SK-N-SH treated with all-trans-retinoic acid at 6 μM for 48 hours (cell line): Measurements from ENCODE around the gene RHBDL1.

Source experiments
- CSRNP3 ChIP-seq: fragments of 250-450 bp; sonication (Bioruptor Pico); IDR thresholded peaks from 2 replicates; pipeline ENCODE4 v1.5.1; 2021; ENCODE audit warnings: mild to moderate bottlenecking, moderate library complexity
- ESRRG ChIP-seq: fragments of 250-450 bp; sonication (Bioruptor Pico); IDR thresholded peaks from 2 replicates; pipeline ENCODE4 v1.6.1; 2021; ENCODE audit warnings: mild to moderate bottlenecking
- GLIS3 ChIP-seq: fragments of 250-450 bp; sonication (Bioruptor Pico); IDR thresholded peaks from 2 replicates; pipeline ENCODE4 v1.5.0; 2020; ENCODE audit warnings: mild to moderate bottlenecking, moderate library complexity
- ISL1 ChIP-seq: fragments of 250-450 bp; sonication (Bioruptor Pico); IDR thresholded peaks from 2 replicates; pipeline ENCODE4 v2.1.2; 2022; ENCODE audit warnings: mild to moderate bottlenecking, moderate library complexity
- OSR1 ChIP-seq: fragments of 250-450 bp; sonication (Bioruptor Pico); IDR thresholded peaks from 2 replicates; pipeline ENCODE4 v1.8.0; 2022; ENCODE audit warnings: moderate library complexity, mild to moderate bottlenecking, inconsistent platforms
- RARB ChIP-seq: fragments of 250-450 bp; sonication (Bioruptor Pico); IDR thresholded peaks from 2 replicates; pipeline ENCODE4 v1.8.0; 2021; ENCODE audit warnings: mild to moderate bottlenecking, moderate library complexity
- SNAI2 ChIP-seq: fragments of 250-450 bp; sonication (Bioruptor Pico); IDR thresholded peaks from 2 replicates; pipeline ENCODE4 v1.5.0; 2020; ENCODE audit warnings: mild to moderate bottlenecking, moderate library complexity
- TOX ChIP-seq: fragments of 250-450 bp; sonication (Bioruptor Pico); IDR thresholded peaks from 2 replicates; pipeline ENCODE4 v1.8.0; 2021; ENCODE audit warnings: mild to moderate bottlenecking, moderate library complexity, borderline replicate concordance
- ZFP3 ChIP-seq: fragments of 250-450 bp; sonication (Bioruptor Pico); IDR thresholded peaks from 2 replicates; pipeline ENCODE4 v1.5.0; 2020; ENCODE audit warnings: mild to moderate bottlenecking, moderate library complexity
- ZFP30 ChIP-seq: fragments of 450-650 bp; formaldehyde crosslinking; IDR thresholded peaks from 2 replicates; pipeline ENCODE4 v1.5.0; 2022; ENCODE audit warnings: mild to moderate bottlenecking, moderate library complexity
- ZNF565 ChIP-seq: fragments of 450-650 bp; formaldehyde crosslinking; conservative IDR thresholded peaks from 2 replicates; pipeline ENCODE4 v1.5.0; 2020; ENCODE audit warnings: low read depth, mild to moderate bottlenecking, moderate library complexity
- ZNF70 ChIP-seq: fragments of 450-650 bp; formaldehyde crosslinking; IDR thresholded peaks from 2 replicates; pipeline ENCODE4 v1.5.0; 2020; ENCODE audit warnings: mild to moderate bottlenecking, moderate library complexity
- TF ChIP-seq, protein P1 (sequence below): fragments of 250-450 bp; sonication (Bioruptor Pico); IDR thresholded peaks from 2 replicates; pipeline ENCODE4 v1.8.0; 2020; ENCODE audit warnings: mild to moderate bottlenecking, moderate library complexity, borderline replicate concordance

- TF ChIP-seq ZFP3 (CRISPR knock-in tag) (no peak), ISL1 (no peak), RARB (CRISPR knock-in tag) (no peak), TOX (CRISPR knock-in tag) (no peak), SNAI2 (CRISPR knock-in tag) (no peak), ESRRG (CRISPR knock-in tag) (no peak), OSR1 (no peak), ZNF70 (CRISPR knock-in tag) (no peak), ZNF565 (CRISPR knock-in tag) (no peak), GLIS3 (CRISPR knock-in tag) (no peak), ZFP30 (CRISPR knock-in tag) (no peak), CSRNP3 (CRISPR knock-in tag) (no peak)
- TF ChIP-seq, protein P1, sequence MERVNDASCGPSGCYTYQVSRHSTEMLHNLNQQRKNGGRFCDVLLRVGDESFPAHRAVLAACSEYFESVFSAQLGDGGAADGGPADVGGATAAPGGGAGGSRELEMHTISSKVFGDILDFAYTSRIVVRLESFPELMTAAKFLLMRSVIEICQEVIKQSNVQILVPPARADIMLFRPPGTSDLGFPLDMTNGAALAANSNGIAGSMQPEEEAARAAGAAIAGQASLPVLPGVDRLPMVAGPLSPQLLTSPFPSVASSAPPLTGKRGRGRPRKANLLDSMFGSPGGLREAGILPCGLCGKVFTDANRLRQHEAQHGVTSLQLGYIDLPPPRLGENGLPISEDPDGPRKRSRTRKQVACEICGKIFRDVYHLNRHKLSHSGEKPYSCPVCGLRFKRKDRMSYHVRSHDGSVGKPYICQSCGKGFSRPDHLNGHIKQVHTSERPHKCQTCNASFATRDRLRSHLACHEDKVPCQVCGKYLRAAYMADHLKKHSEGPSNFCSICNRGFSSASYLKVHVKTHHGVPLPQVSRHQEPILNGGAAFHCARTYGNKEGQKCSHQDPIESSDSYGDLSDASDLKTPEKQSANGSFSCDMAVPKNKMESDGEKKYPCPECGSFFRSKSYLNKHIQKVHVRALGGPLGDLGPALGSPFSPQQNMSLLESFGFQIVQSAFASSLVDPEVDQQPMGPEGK (CRISPR knock-in tag), result no peak
Measured at GRCh38 chr16:634051-634670, 41.3 kb upstream of the RHBDL1 start.
